K562 (cell line): ENCODE data around the gene TXNDC15. TPM values are rescaled to one million over a fixed set of nuclear protein-coding genes. Genes with fewer than 3 reads are reported as not detected.

Experiments
- ATAC-seq: fragments of 200-7000 bp; cut with Tn5 transposase; 3 replicates; pipeline ENCODE4 v1.9.1; 2020; ENCODE audit warnings: moderate library complexity
- BruUV-seq: library from RNA; stranded (reverse); fragments of 400-500 nt; replicated peaks from 2 replicates; lab custom pipeline; 2021; lab: Mats Ljungman, UMichigan
- CTCF ChIA-PET: fragments of 300-600 bp; formaldehyde crosslinking; extraction: SDS; loops from one replicate; lab custom pipeline; 2021; ENCODE audit warnings: low intra/inter-chr PET ratio; lab: Yijun Ruan, JAX
- POLR2A ChIA-PET: fragments of 300-600, 350-650 bp; sonication (Branson Sonifier 250); formaldehyde crosslinking; extraction: SDS; loops from one replicate; lab custom pipeline; 2021; ENCODE audit warnings: antibody characterized with exemption, inconsistent platforms; lab: Yijun Ruan, JAX
- DNase-seq, 4 experiments: peaks; one replicate each; pipeline versions ENCODE4 v3.0.0 to v3.0.0-alpha.2; 2011 to 2018; ENCODE audit warnings: low spot score in 3 of 4, mixed read lengths in 3 of 4; ENCODE audit errors: extremely low read depth in 1 of 4
- FAIRE-seq: peaks from 2 replicates; lab custom pipeline; 2011; peaks lifted over from hg19 to GRCh38; lab: Jason Lieb, UNC
- H2AFZ ChIP-seq: 2 replicates; pipeline ENCODE4 v1.6.0; 2011; ENCODE audit warnings: low read depth, low read length, control low read depth, inconsistent platforms
- H3K27ac ChIP-seq: fragments of 200-600 bp; 3 replicates; pipeline ENCODE4 v1.8.0; 2011; ENCODE audit warnings: low read depth, mild to moderate bottlenecking, control low read depth, inconsistent platforms, low read length, moderate library complexity, mixed read lengths; ENCODE audit errors: extremely low read depth
- H3K27me3 ChIP-seq, 2 experiments: fragments of 300-600 bp in 1 of 2; 2 replicates in 1 of 2; 3 replicates in 1 of 2; pipeline versions ENCODE4 v1.6.0 to v1.8.0; 2011; ENCODE audit warnings: inconsistent platforms in 2 of 2, low read length in 2 of 2, mild to moderate bottlenecking in 1 of 2, mixed read lengths in 1 of 2, moderate library complexity in 1 of 2; ENCODE audit not compliant: control insufficient read depth in 2 of 2, insufficient read depth in 2 of 2
- H3K36me3 ChIP-seq: fragments of 300-600 bp; 3 replicates; pipeline ENCODE4 v1.8.0; 2011; ENCODE audit warnings: mild to moderate bottlenecking, low read length, inconsistent platforms; ENCODE audit not compliant: control insufficient read depth, insufficient read depth
- H3K4me1 ChIP-seq, 2 experiments: fragments of 200-600 bp in 1 of 2; replicated peaks in 1 of 2; 2 replicates in 1 of 2; 3 replicates in 1 of 2; pipeline versions ENCODE4 v1.5.1 to v1.8.0; 2011; ENCODE audit warnings: inconsistent platforms in 2 of 2, low read length in 2 of 2, mild to moderate bottlenecking in 1 of 2, mixed read lengths in 1 of 2, moderate library complexity in 1 of 2; ENCODE audit not compliant: control insufficient read depth in 2 of 2, insufficient read depth in 2 of 2
- H3K4me2 ChIP-seq: 2 replicates; pipeline ENCODE4 v1.6.1; 2011; ENCODE audit warnings: low read length, control low read depth, inconsistent platforms, mixed read lengths; ENCODE audit not compliant: insufficient read depth
- H3K4me3 ChIP-seq: fragments of 200-600 bp; sonication (generic), shearing (Covaris generic); 2 replicates; pipeline ENCODE4 v1.5.1; 2016; ENCODE audit warnings: control low read depth, inconsistent platforms
- H3K79me2 ChIP-seq: fragments of 200-600 bp; 3 replicates; pipeline ENCODE4 v1.8.0; 2011; ENCODE audit warnings: low read length, inconsistent platforms; ENCODE audit not compliant: control insufficient read depth, insufficient read depth
- H3K9ac ChIP-seq, 2 experiments: 2 replicates each; pipeline versions ENCODE4 v1.6.0 to v1.6.1; 2011; ENCODE audit warnings: low read depth in 2 of 2, low read length in 2 of 2, control low read depth in 1 of 2, inconsistent platforms in 1 of 2, mild to moderate bottlenecking in 1 of 2, mixed read lengths in 1 of 2; ENCODE audit not compliant: insufficient read depth in 1 of 2
- H3K9me1 ChIP-seq: one replicate; pipeline ENCODE4 v1.6.0; 2011; ENCODE audit warnings: inconsistent platforms, mild to moderate bottlenecking, low read length, moderate library complexity; ENCODE audit not compliant: control insufficient read depth, insufficient read depth
- H3K9me3 ChIP-seq: replicated peaks from 2 replicates; pipeline ENCODE4 v1.5.1; 2011; ENCODE audit warnings: low read depth, low read length, inconsistent platforms; ENCODE audit not compliant: control insufficient read depth, insufficient read depth
- H4K20me1 ChIP-seq: replicated peaks from 2 replicates; pipeline ENCODE4 v1.6.1; 2011; ENCODE audit warnings: low read length, inconsistent platforms, mixed read lengths; ENCODE audit not compliant: control insufficient read depth, insufficient read depth
- KLF6 ChIP-seq: fragments of 250-450 bp; sonication (Bioruptor Pico); IDR thresholded peaks from 2 replicates; pipeline ENCODE4 v1.4.0; 2020; ENCODE audit warnings: mild to moderate bottlenecking, moderate library complexity, borderline replicate concordance
- POLR2AphosphoS2 ChIP-seq: IDR thresholded peaks from 2 replicates; pipeline ENCODE4 v1.6.1; 2012; ENCODE audit warnings: low read length, improper control_type of control experiment
- PTTG1 ChIP-seq: fragments of 450-650 bp; IDR thresholded peaks from 2 replicates; pipeline ENCODE4 v1.6.1; 2016; ENCODE audit warnings: low read depth, mild to moderate bottlenecking, missing genetic modification characterization, missing compliant biosample characterization
- RHOXF2B ChIP-seq: fragments of 250-450 bp; sonication (Bioruptor Pico); conservative IDR thresholded peaks from 2 replicates; pipeline ENCODE4 v1.5.1; 2021
- SIN3B ChIP-seq: fragments of 450-650 bp; IDR thresholded peaks from 2 replicates; pipeline ENCODE4 v1.6.1; 2017; ENCODE audit warnings: low read depth, mild to moderate bottlenecking, moderate library complexity
- ZBTB17 ChIP-seq: fragments of 450-650 bp; formaldehyde crosslinking; IDR thresholded peaks from 2 replicates; pipeline ENCODE4 v1.4.0; 2020; ENCODE audit warnings: mild to moderate bottlenecking
- ZNF586 ChIP-seq: fragments of 450-650 bp; formaldehyde crosslinking; conservative IDR thresholded peaks from 2 replicates; pipeline ENCODE4 v1.4.0; 2020; ENCODE audit warnings: mild to moderate bottlenecking, moderate library complexity
- ZNF766 ChIP-seq: fragments of 200-800 bp; sonication (Bioruptor generic); conservative IDR thresholded peaks from 2 replicates; pipeline ENCODE4 v1.6.1; 2016; ENCODE audit warnings: missing genetic modification characterization, missing compliant biosample characterization
- WGBS: fragments of 100-300 bp; shearing (Covaris generic); methylation state at CpG from one replicate; pipeline ENCODE4 v1.1.6; 2016; ENCODE audit warnings: low coverage, mixed read lengths; ENCODE audit not compliant: insufficient coverage; ENCODE audit errors: missing lambda C conversion rate; 5-methylcytosine and 5-hydroxymethylcytosine counted together
- in situ Hi-C: fragments of 300-500 bp; cut with MboI; formaldehyde crosslinking; loops from 4 replicates; pipeline ENCODE4 v1.15.0; 2018; ENCODE audit warnings: inconsistent platforms, mixed read lengths
- intact Hi-C: fragments of 100-400 bp; cut with micrococcal nuclease; formaldehyde crosslinking; loops from 2 replicates; pipeline ENCODE4 v1.14.2; 2022
- polyA plus RNA-seq, 8 experiments: library from polyadenylated mRNA; depleted of rRNA in 4 of 8; stranded (reverse) in 5 of 8; unstranded in 3 of 8; fragments of >200 nt; fragmentation: Nextera tagmentation in 2 of 8; fragmentation: Illumina TruSeq in 1 of 8; extraction: Ambion mirVana in 2 of 8; extraction: Trizol in 1 of 8; gene quantifications; 2 replicates each; pipeline versions ENCODE4 v1.2.1 to v1.2.3, GENCODE V29; 2011 to 2014; ENCODE audit warnings: inconsistent platforms in 1 of 8, missing spikeins in 1 of 8
- total RNA-seq, 7 experiments: library from RNA; depleted of rRNA in 6 of 7; stranded (reverse); fragments of >200 nt in 6 of 7; fragmentation: Illumina TruSeq in 2 of 7; extraction: Trizol in 2 of 7; gene quantifications; 2 replicates each; pipeline versions ENCODE4 v1.2.1 to v1.2.3, GENCODE V29; 2011 to 2021; ENCODE audit warnings: low replicate concordance in 1 of 7

Gene TXNDC15
- total and polyA plus RNA-seq, 9 of the 15 experiments (the other 6 are each of a cell fraction or from before 2014, with no cell fraction given) = 3.0 to 15.4 (median 12.3) TPM

- H2AFZ ChIP-seq = no peak overlapping the region
- ChIA-PET POLR2A (no interaction called here), CTCF (no interaction called here)
- no peak overlapping the region for H3K9ac ChIP-seq
- DNase-seq (no peak), ATAC-seq (no peak), FAIRE-seq (no peak)
- H3K36me3 ChIP-seq = peaks cover 51% of the 10 kb centered on the region; the same call in 2 of the 3 replicates
- H3K4me2 ChIP-seq = no peak overlapping the region
- in situ Hi-C loops (no loop called here), intact Hi-C loops (no loop called here)
- no peaks in the 10 kb centered on the region for H3K27me3 ChIP-seq
- H3K27ac ChIP-seq = no peak overlapping the region
- WGBS = 75% methylated on average over 5 of the region's 5 CpGs
- H3K9me1 ChIP-seq = no peaks in the 10 kb centered on the region
- no peaks in the 10 kb centered on the region for H3K9me3 ChIP-seq
- no peak overlapping the region for H3K4me3 ChIP-seq
- H3K79me2 ChIP-seq = no peaks in the 10 kb centered on the region
- H3K4me1 ChIP-seq = no peaks in the 10 kb centered on the region
- TF ChIP-seq ZNF766 = no peak
- no peak for TF ChIP-seq SIN3B
- TF ChIP-seq ZNF586 (CRISPR knock-in tag) = no peak
- no peak for TF ChIP-seq PTTG1
- no peak for TF ChIP-seq POLR2AphosphoS2
- TF ChIP-seq ZBTB17 (CRISPR knock-in tag) = no peak
- TF ChIP-seq KLF6 = no peak
- TF ChIP-seq RHOXF2B (CRISPR knock-in tag) = no peak
- no TSS peak for BruUV-seq
- H4K20me1 ChIP-seq = no peaks in the 10 kb centered on the region
These were observed 60.0 kb downstream of the TXNDC15 start for GRCh38 chr5:134934202-134934601.
